Naive thymus-derived CD4-positive, alpha-beta T cell (primary cell): Measurements from ENCODE around the gene CCSER1. TPM values are rescaled to one million over a fixed set of nuclear protein-coding genes. Genes with fewer than 3 reads are reported as not detected.

Source experiments
- ATAC-seq: fragments of 150-1000 bp; cut with Tn5 transposase; 2 replicates; pipeline ENCODE4 v1.10.0; 2021; ENCODE audit warnings: mild to moderate bottlenecking, moderate library complexity
- CTCF ChIA-PET: fragments of 350-600 bp; sonication (Branson Sonifier 250); formaldehyde crosslinking; loops from one replicate; lab custom pipeline; 2021; ENCODE audit warnings: antibody characterized with exemption; lab: Charles Lee
- POLR2A ChIA-PET: fragments of 350-600 bp; sonication (Branson Sonifier 250); formaldehyde crosslinking; loops from one replicate; lab custom pipeline; 2021; ENCODE audit warnings: antibody characterized with exemption, inconsistent platforms; lab: Charles Lee
- DNase-seq, 9 donors: peaks; one replicate each; pipeline versions ENCODE4 v3.0.0 to v3.0.0-alpha.2; 2020 to 2022; ENCODE audit warnings: mixed read lengths in 1 of 9
- H3K27ac ChIP-seq: one replicate; pipeline ENCODE4 v1.7.0; 2013; ENCODE audit warnings: mild to moderate bottlenecking, low read depth, low read length, moderate library complexity
- H3K27me3 ChIP-seq, 2 donors: one replicate each; pipeline ENCODE4 v1.7.0; 2013; ENCODE audit warnings: low read length in 2 of 2, mild to moderate bottlenecking in 2 of 2, moderate library complexity in 2 of 2; ENCODE audit not compliant: control insufficient read depth in 2 of 2, insufficient read depth in 2 of 2
- H3K36me3 ChIP-seq, 3 experiments: 1 replicate in 2 of 3; 2 replicates in 1 of 3; pipeline ENCODE4 v1.7.0; 2013; ENCODE audit warnings: low read length in 3 of 3, mild to moderate bottlenecking in 3 of 3, moderate library complexity in 1 of 3; ENCODE audit not compliant: insufficient read depth in 3 of 3, control insufficient read depth in 2 of 3
- H3K4me1 ChIP-seq, 2 donors: one replicate each; pipeline ENCODE4 v1.7.0; 2013; ENCODE audit warnings: low read length in 2 of 2, mild to moderate bottlenecking in 2 of 2, moderate library complexity in 1 of 2; ENCODE audit not compliant: control insufficient read depth in 2 of 2, insufficient read depth in 2 of 2
- H3K4me3 ChIP-seq: 2 replicates; pipeline ENCODE4 v1.7.0; 2013; ENCODE audit warnings: mild to moderate bottlenecking, low read length
- H3K9me3 ChIP-seq, 3 experiments: 1 replicate in 2 of 3; 2 replicates in 1 of 3; pipeline ENCODE4 v1.7.0; 2013; ENCODE audit warnings: low read length in 3 of 3; ENCODE audit not compliant: control insufficient read depth in 2 of 3
- H3K27ac Mint-ChIP-seq, 9 donors: one replicate each; pipeline ENCODE4 v1.8.0; 2020 to 2022; ENCODE audit warnings: mixed read lengths in 9 of 9, mild to moderate bottlenecking in 8 of 9, moderate library complexity in 5 of 9, inconsistent platforms in 2 of 9
- H3K27me3 Mint-ChIP-seq, 5 donors: one replicate each; pipeline ENCODE4 v1.8.0; 2021 to 2022; ENCODE audit warnings: mixed read lengths in 5 of 5, mild to moderate bottlenecking in 1 of 5
- H3K36me3 Mint-ChIP-seq, 5 donors: one replicate each; pipeline ENCODE4 v1.8.0; 2020 to 2022; ENCODE audit warnings: mixed read lengths in 5 of 5, mild to moderate bottlenecking in 3 of 5, inconsistent platforms in 1 of 5
- H3K4me1 Mint-ChIP-seq, 7 donors: one replicate each; pipeline ENCODE4 v1.8.0; 2020 to 2022; ENCODE audit warnings: mixed read lengths in 7 of 7, mild to moderate bottlenecking in 3 of 7, inconsistent platforms in 1 of 7
- H3K4me3 Mint-ChIP-seq, 10 donors: one replicate each; pipeline ENCODE4 v1.8.0; 2020 to 2022; ENCODE audit warnings: mild to moderate bottlenecking in 10 of 10, mixed read lengths in 10 of 10, moderate library complexity in 6 of 10, inconsistent platforms in 2 of 10
- H3K9me3 Mint-ChIP-seq, 11 donors: one replicate each; pipeline ENCODE4 v1.8.0; 2020 to 2022; ENCODE audit warnings: mixed read lengths in 11 of 11, mild to moderate bottlenecking in 4 of 11, inconsistent platforms in 1 of 11, moderate library complexity in 1 of 11
- intact Hi-C, 2 donors: fragments of 100-400 bp; cut with micrococcal nuclease; formaldehyde crosslinking; loops; one replicate each; pipeline ENCODE4 v1.15.1; 2023
- polyA plus RNA-seq, 2 donors: library from polyadenylated mRNA; unstranded; fragments of 300-500 nt; fragmentation: Illumina TruSeq; gene quantifications; one replicate each; pipeline ENCODE4 v1.2.3, GENCODE V29; 2021
- total RNA-seq, 6 experiments: library from RNA in 5 of 6; stranded (reverse) in 5 of 6; gene quantifications; 1 replicate in 5 of 6; 2 replicates in 1 of 6; pipeline ENCODE4 v1.2.3 and lab custom pipeline; 2021 to 2026

The CCSER1 gene
- total and polyA plus RNA-seq, 7 experiments from 2014 or later: 0.30 to 4.0 (median 1.4) TPM; not detected in 3

DNA sequence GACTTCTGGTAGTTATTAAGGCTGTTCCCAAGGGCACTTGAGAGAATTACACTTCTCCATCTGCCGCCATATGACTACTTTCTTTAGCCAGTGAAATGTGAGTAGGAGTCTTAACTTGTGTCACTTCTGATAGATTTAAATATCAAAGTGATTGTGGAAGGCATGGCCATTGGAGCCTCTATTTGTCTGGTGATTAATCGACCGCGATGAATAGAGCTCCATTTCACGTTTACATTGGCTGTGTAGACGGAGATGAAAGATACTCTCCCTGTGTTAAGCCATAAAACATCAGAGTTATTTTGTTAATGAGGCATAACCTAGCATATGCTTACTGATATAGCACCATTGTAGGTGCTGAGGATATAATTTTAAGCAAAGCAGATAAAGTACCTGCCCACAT lies 852.4 kb downstream of the CCSER1 start:
- ChIA-PET CTCF (no interaction called here), POLR2A (no interaction called here)
- ATAC-seq (no peak), DNase-seq (no peak)
- intact Hi-C loops: no loop called here
- H3K9me3 ChIP-seq: no peaks in the 10 kb centered on the region
- H3K4me3 ChIP-seq: no peak overlapping the region
- no peaks in the 10 kb centered on the region for H3K4me1 ChIP-seq
- H3K4me3 Mint-ChIP-seq: no peak overlapping the region
- H3K36me3 ChIP-seq: no peaks in the 10 kb centered on the region
- no peak overlapping the region for H3K27ac Mint-ChIP-seq
- H3K27me3 ChIP-seq: no peaks in the 10 kb centered on the region
- no peaks in the 10 kb centered on the region for H3K4me1 Mint-ChIP-seq
- H3K27ac ChIP-seq: no peak overlapping the region
- no peaks in the 10 kb centered on the region for H3K36me3 Mint-ChIP-seq
- H3K9me3 Mint-ChIP-seq: peaks cover 0 to 8% (median 0%) of the 10 kb centered on the region in 11 donors
- no peaks in the 10 kb centered on the region for H3K27me3 Mint-ChIP-seq

DNA sequence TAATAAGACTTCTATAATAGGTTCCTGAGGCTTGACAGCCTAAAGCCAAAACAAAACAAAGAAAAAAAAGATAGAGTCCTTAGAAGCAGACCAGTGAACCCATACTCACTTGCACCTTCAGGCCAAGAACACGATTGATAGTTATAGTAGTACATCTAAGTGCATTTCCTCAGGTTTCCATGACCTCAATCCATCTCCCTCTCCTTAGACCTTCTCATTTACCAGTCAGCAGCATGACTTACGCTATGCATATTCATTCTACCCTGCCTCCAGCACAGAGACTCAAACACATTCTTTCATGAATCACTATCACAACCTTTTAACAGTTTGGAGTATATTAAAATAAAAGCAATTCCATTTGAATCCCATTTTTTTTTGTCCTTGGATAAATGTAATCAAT lies 855.6 kb downstream of the CCSER1 start:
- Histone ChIP-seq H3K4me1 (no peaks in the 10 kb centered on the region), H3K27me3 (no peaks in the 10 kb centered on the region), H3K4me3 (no peak overlapping the region), H3K9me3 (no peaks in the 10 kb centered on the region), H3K27ac (no peak overlapping the region), H3K36me3 (no peaks in the 10 kb centered on the region)
- intact Hi-C loops: no loop called here
- ChIA-PET CTCF (no interaction called here), POLR2A (no interaction called here)
- Mint-ChIP-seq H3K36me3 (peaks cover 0 to 3% (median 0%) of the 10 kb centered on the region in 5 donors), H3K9me3 (peaks cover 0 to 16% (median 2%) of the 10 kb centered on the region in 11 donors), H3K4me1 (no peaks in the 10 kb centered on the region), H3K27ac (no peak overlapping the region), H3K27me3 (no peaks in the 10 kb centered on the region), H3K4me3 (no peak overlapping the region)
- DNase-seq (no peak), ATAC-seq (no peak)

DNA sequence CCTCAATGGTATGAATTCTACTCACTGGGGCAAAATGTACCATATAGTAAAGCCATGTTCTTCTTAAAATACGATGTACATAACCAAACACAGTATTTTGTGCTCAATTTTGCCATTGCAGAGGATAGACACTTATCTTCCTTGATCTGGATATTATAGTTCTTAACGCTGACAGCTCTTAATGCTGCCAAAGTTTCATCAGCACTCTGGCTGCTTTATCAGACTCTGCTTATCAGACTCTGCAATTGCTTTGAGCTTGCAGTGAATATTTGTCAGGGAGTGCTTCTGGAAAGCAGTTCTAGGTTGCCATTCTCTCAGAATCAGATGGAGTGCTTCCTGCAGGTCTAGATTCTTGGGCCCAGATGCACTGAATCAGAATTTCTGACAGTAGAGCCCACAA lies 863.1 kb downstream of the CCSER1 start:
- peaks cover 0 to 3% (median 0%) of the 10 kb centered on the region in 5 donors for H3K36me3 Mint-ChIP-seq
- POLR2A ChIA-PET: no interaction called here
- CTCF ChIA-PET: no interaction called here
- no peak overlapping the region for H3K4me3 Mint-ChIP-seq
- no peak for DNase-seq
- Histone ChIP-seq H3K4me1 (no peaks in the 10 kb centered on the region), H3K27me3 (no peaks in the 10 kb centered on the region), H3K36me3 (no peaks in the 10 kb centered on the region), H3K9me3 (no peaks in the 10 kb centered on the region), H3K4me3 (no peak overlapping the region), H3K27ac (no peak overlapping the region)
- peaks cover 0 to 25% (median 2%) of the 10 kb centered on the region in 11 donors for H3K9me3 Mint-ChIP-seq
- no peak for ATAC-seq
- no peaks in the 10 kb centered on the region for H3K27me3 Mint-ChIP-seq
- no peak overlapping the region for H3K27ac Mint-ChIP-seq
- no peaks in the 10 kb centered on the region for H3K4me1 Mint-ChIP-seq
- intact Hi-C loops: no loop called here

DNA sequence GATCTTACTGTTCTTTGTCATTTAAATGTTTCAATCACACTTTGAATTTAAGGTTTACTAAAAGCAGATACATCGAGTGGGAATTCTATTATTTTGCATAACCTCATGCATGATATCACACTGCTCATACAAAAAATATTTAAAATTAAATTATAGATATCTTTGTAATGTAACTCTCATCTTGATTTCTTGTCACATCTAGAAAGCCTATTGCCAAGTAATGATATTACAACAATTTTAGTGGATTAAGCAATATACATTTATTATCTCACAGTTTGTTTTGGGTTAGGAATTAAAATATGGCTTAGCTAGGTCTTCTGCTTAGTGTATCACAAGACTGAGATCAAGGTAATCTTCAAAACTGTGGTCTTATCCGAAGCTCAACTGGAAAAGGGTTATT lies 865.0 kb downstream of the CCSER1 start:
- Mint-ChIP-seq H3K4me3 (no peak overlapping the region), H3K4me1 (no peaks in the 10 kb centered on the region), H3K36me3 (no peaks in the 10 kb centered on the region), H3K27ac (no peak overlapping the region), H3K27me3 (no peaks in the 10 kb centered on the region), H3K9me3 (peaks cover 0 to 17% (median 3%) of the 10 kb centered on the region in 11 donors)
- ChIA-PET POLR2A (no interaction called here), CTCF (no interaction called here)
- H3K9me3 ChIP-seq: no peaks in the 10 kb centered on the region
- H3K4me3 ChIP-seq: no peak overlapping the region
- no peaks in the 10 kb centered on the region for H3K4me1 ChIP-seq
- no peaks in the 10 kb centered on the region for H3K27me3 ChIP-seq
- intact Hi-C loops: no loop called here
- H3K36me3 ChIP-seq: no peaks in the 10 kb centered on the region
- H3K27ac ChIP-seq: no peak overlapping the region
- ATAC-seq: no peak
- no peak for DNase-seq

GRCh38 chr4:90994851-90995574 lies 867.8 kb downstream of the CCSER1 start:
- no peak overlapping the region for H3K27ac ChIP-seq
- no peak overlapping the region for H3K27ac Mint-ChIP-seq
- no peaks in the 10 kb centered on the region for H3K27me3 ChIP-seq
- peaks cover 0 to 18% (median 3%) of the 10 kb centered on the region in 11 donors for H3K9me3 Mint-ChIP-seq
- no peak overlapping the region for H3K4me3 ChIP-seq
- ChIA-PET POLR2A (no interaction called here), CTCF (no interaction called here)
- no peak for DNase-seq
- no peaks in the 10 kb centered on the region for H3K9me3 ChIP-seq
- H3K36me3 Mint-ChIP-seq: no peaks in the 10 kb centered on the region
- no peaks in the 10 kb centered on the region for H3K4me1 Mint-ChIP-seq
- H3K4me3 Mint-ChIP-seq: no peak overlapping the region
- no peaks in the 10 kb centered on the region for H3K27me3 Mint-ChIP-seq
- H3K36me3 ChIP-seq: no peaks in the 10 kb centered on the region
- intact Hi-C loops: no loop called here
- H3K4me1 ChIP-seq: no peaks in the 10 kb centered on the region
- no peak for ATAC-seq

GRCh38 chr4:90995996-90996395 lies 868.8 kb downstream of the CCSER1 start:
- Histone ChIP-seq H3K27ac (no peak overlapping the region), H3K4me3 (no peak overlapping the region), H3K36me3 (no peaks in the 10 kb centered on the region), H3K9me3 (no peaks in the 10 kb centered on the region), H3K27me3 (no peaks in the 10 kb centered on the region), H3K4me1 (no peaks in the 10 kb centered on the region)
- H3K27ac Mint-ChIP-seq: no peak overlapping the region
- ChIA-PET POLR2A (no interaction called here), CTCF (no interaction called here)
- ATAC-seq (no peak), DNase-seq (no peak)
- intact Hi-C loops: no loop called here
- H3K36me3 Mint-ChIP-seq: no peaks in the 10 kb centered on the region
- no peak overlapping the region for H3K4me3 Mint-ChIP-seq
- H3K4me1 Mint-ChIP-seq: no peaks in the 10 kb centered on the region
- no peaks in the 10 kb centered on the region for H3K27me3 Mint-ChIP-seq
- H3K9me3 Mint-ChIP-seq: peaks cover 0 to 18% (median 3%) of the 10 kb centered on the region in 11 donors

GRCh38 chr4:90996813-90997212 lies 869.6 kb downstream of the CCSER1 start:
- Histone ChIP-seq H3K4me1 (no peaks in the 10 kb centered on the region), H3K27ac (no peak overlapping the region), H3K27me3 (no peaks in the 10 kb centered on the region), H3K36me3 (no peaks in the 10 kb centered on the region), H3K4me3 (no peak overlapping the region), H3K9me3 (no peaks in the 10 kb centered on the region)
- POLR2A ChIA-PET: no interaction called here
- Mint-ChIP-seq H3K36me3 (no peaks in the 10 kb centered on the region), H3K4me1 (no peaks in the 10 kb centered on the region), H3K27ac (no peak overlapping the region), H3K9me3 (peaks cover 0 to 12% (median 3%) of the 10 kb centered on the region in 11 donors), H3K4me3 (no peak overlapping the region), H3K27me3 (no peaks in the 10 kb centered on the region)
- CTCF ChIA-PET: no interaction called here
- intact Hi-C loops: no loop called here
- no peak for DNase-seq
- ATAC-seq: no peak
